Endothelial cell of hepatic sinusoid (primary cell): ENCODE measurements around the gene POLR2I.
"Not testable (repeated sequence)": the region's sequence is repeated elsewhere in the genome, so short reads cannot be mapped to it uniquely, and the experiment has no call there.

Experiments used
- in situ Hi-C: cut with HindIII; loops from 2 replicates; pipeline ENCODE4 v1.10.0; 2017; ENCODE audit warnings: low sequenced_read_pairs

The POLR2I gene

DNA sequence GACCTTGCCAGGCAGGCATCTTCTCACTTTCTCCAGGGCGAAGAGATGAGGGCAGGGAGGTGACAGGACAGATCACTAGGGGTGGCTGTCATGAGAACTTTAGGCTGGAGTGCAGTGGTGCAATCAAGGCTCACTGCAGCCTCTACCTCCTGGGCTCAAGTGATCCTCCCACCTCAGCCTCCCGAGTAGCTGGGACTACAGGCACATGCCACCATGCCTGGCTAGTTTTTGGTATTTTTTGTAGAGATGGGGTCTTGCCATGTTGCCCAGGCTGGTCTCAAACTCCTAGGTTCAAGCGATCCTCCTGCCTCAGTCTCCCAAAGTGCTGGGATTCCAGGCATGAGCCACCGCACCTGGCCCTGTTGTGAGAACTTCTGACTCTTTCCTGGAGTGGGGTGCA, 20.2 kb upstream of the POLR2I start:
- in situ Hi-C loops: not testable (repeated sequence)

- in situ Hi-C loops: not testable (repeated sequence)
Observed at GRCh38 chr19:36131221-36131620, 16.5 kb upstream of the POLR2I start.

- in situ Hi-C loops: no loop called here
Observed at GRCh38 chr19:36128392-36128736, 13.7 kb upstream of the POLR2I start.

DNA sequence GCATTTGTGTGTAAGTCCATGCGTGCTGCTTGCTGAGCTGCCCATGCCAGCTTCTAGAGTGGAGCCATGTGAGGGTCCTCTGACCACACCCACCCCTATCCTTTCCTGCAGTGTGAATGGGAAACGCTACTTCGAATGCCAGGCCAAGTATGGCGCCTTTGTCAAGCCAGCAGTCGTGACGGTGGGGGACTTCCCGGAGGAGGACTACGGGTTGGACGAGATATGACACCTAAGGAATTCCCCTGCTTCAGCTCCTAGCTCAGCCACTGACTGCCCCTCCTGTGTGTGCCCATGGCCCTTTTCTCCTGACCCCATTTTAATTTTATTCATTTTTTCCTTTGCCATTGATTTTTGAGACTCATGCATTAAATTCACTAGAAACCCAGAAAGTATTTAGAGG, 10.9 kb upstream of the POLR2I start:
- in situ Hi-C loops: no loop called here

- in situ Hi-C loops: no loop called here
Observed at GRCh38 chr19:36121486-36122124, 6.9 kb upstream of the POLR2I start.

GRCh38 chr19:36120984-36121358, 6.3 kb upstream of the POLR2I start:
- in situ Hi-C loops: no loop called here

- in situ Hi-C loops: no loop called here
Observed at GRCh38 chr19:36120092-36120983, 5.7 kb upstream of the POLR2I start.

DNA sequence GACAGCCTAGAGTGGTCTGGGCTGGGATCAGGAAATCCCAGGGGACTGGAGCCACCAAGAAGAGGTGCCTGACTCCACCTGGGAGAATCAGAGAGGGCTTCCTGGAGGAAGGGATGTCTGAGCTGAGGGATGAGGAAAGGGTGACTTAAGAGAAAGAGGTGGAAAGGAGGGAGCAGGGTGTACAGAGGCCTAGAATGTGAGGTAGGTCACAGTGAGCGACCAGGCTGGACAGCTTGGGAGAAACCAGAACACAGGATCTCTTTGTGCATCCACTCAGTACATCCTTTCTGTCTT, 1.6 kb upstream of the POLR2I start:
- in situ Hi-C loops: no loop called here

- in situ Hi-C loops: no loop called here
Observed at GRCh38 chr19:36115453-36116343, 1.0 kb upstream of the POLR2I start, which contains the start of gene TBCB. Gene TBCB, plus strand, starts transcription at chr19:36115468. Its CDS starts 93 bp downstream, at chr19:36115561.

DNA sequence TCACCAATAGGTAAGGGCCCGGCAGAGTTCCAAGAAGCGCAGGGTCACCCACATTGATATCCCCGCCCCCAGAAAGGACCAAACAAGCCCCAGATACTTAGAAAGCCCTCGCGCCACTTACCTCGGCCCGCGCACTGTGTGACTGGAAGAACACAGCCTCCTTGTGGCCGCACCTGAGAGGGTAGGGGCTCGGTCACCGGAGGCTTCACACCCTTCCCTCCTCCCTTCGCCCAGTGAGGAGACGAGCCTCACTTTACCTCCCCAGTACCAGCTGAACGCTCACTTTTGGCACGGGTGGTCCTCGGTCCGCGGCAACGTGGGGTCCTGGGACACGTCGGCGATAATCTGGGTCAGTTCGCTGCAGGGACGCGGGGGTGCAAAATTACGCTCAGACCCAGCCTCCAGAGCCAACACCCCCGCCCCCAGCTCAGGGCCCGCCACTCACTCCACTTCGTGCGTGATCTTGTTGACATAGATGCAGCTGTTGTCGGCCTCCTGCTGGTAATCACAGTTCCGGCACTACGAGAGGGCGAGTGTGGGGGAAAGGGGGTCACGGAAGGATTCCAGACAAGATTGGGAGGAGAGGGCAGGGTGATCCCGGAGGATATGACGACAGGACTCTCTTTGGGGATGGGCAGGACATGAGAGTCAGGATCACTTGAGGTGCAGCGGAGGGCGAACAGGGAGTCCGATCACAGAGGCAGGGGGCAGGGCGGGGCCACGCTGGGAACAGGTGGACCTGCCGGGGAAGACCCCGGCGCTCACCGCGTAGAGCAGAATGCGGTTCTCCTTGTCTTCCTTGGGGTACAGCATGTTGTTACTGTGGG, 568 bp downstream of the POLR2I start:
- in situ Hi-C loops: no loop called here

DNA sequence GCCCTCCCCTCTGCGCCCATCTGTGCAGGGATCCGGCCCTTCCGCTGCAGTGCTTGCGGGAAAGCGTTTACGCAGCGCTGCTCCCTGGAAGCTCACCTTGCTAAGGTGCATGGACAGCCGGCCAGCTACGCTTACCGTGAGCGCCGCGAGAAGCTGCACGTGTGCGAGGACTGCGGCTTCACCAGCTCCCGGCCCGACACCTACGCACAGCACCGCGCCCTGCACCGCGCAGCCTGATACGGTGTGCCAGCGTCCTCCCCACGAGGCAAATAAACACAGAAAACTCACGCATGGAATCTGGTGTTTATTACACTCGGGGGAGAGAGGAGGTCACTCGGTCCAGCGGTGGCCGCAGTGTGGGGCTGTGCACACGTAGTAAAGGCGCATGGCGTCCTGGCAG, 1.2 kb downstream of the POLR2I start:
- in situ Hi-C loops: no loop called here

- in situ Hi-C loops: no loop called here
Observed at GRCh38 chr19:36112678-36113077, 2.0 kb downstream of the POLR2I start.

DNA sequence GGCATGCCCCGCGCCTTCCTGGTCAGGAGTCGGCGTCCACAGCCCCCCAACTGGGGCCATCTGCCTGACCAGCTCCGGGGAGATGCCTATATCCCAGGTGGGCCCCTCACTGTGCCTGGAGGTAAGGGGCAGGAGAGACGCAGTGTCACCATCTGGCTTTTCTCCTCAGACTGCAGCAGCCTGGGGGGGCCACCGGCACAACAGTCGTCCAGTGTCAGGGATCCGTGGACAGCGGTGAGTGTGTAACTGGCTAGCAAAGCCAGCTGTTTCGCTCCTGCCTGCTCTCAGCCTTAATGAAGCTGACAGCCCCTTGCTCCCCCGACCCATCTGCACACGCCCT, 3.5 kb downstream of the POLR2I start:
- in situ Hi-C loops: no loop called here

- in situ Hi-C loops: no loop called here
Observed at GRCh38 chr19:36110487-36111199, 4.0 kb downstream of the POLR2I start, which contains the start of gene OVOL3. Gene OVOL3, plus strand, starts transcription at chr19:36111143. Its CDS starts 60 bp downstream, at chr19:36111203.

- in situ Hi-C loops: no loop called here
Observed at GRCh38 chr19:36108684-36109083, 6.0 kb downstream of the POLR2I start.

DNA sequence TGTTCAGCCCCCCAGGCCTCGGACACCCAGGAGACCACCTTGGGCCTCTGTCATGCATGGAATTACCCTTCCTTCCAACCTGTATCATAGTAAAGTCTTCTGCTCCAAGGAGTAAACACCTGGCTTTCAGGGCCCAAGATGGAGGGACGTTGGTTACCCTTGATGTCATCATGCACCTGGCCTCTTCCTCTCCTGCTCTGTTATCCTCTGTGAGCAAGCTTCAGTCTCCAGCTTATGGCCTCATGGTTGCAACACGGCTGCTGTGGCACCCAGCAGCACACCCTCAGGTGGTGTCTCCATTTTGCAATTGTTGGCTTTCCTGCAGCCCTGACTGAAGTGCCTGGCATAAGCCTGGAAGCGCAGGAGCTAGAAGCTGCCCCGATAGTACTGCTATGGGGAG, 7.7 kb downstream of the POLR2I start:
- in situ Hi-C loops: no loop called here

GRCh38 chr19:36106441-36106840, 8.2 kb downstream of the POLR2I start:
- in situ Hi-C loops: no loop called here

DNA sequence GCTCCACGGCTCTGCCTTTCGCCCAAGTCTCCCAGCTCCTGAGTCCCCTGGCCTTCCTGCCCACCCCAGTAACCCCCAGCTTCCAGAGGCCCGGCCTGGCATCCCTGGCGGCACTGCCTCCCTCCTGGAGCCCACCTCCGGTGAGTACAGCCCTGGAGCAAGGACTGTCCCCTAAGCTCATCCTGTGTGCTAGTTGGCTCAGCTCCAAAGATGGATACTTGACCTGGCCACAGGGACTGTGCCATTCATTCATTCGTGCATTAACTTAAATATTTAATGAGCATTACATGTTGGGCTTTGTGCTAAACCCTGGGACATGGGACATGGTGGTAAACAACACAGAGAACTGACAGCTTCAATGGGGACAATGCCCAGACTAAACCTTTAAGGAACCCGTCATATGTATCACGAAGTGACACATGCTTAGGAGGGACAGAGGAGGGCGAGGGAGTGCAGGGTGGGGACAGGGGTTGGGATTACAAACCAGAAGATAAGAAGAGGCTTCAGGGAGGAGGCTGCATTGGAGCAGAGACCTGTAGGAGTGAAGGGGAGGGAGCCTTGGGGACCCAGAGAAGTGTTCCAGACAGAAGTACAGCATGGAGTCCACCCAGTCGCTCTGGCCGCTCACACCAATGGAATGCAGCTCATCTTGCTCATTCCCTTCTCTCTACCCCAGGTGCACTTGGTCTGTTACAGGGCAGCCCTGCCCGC, 10.7 kb downstream of the POLR2I start:
- in situ Hi-C loops: no loop called here

- in situ Hi-C loops: no loop called here
Observed at GRCh38 chr19:36103040-36103626, 11.5 kb downstream of the POLR2I start.
